Kidney tubule cell (primary cell): ENCODE results near the gene MAFG.

Experiments
- DNase-seq: peaks from one replicate; pipeline ENCODE4 v3.0.0-alpha.2; 2018; ENCODE audit warnings: low spot score

MAFG gene

GRCh38 chr17:81868674-81869220 lies 58.8 kb downstream of the MAFG start:
- peak; percentile 88 for DNase-seq
